WTC11 (cell line): ENCODE results near the gene EID2. TPM values are rescaled to one million over a fixed set of nuclear protein-coding genes. Genes with fewer than 3 reads are reported as not detected.

ENCODE experiments used
- ATAC-seq: fragments of 200-7000 bp; cut with Tn5 transposase; 2 replicates; pipeline ENCODE4 v1.10.0; 2021; ENCODE audit warnings: mild to moderate bottlenecking, moderate library complexity
- CTCF ChIA-PET: fragments of 300-600 bp; sonication (Branson Sonifier 250); formaldehyde crosslinking; loops from one replicate; lab custom pipeline; 2021; ENCODE audit warnings: antibody characterized with exemption; lab: Charles Lee
- POLR2A ChIA-PET: fragments of 350-600 bp; sonication (Branson Sonifier 250); formaldehyde crosslinking; loops from one replicate; lab custom pipeline; 2021; ENCODE audit warnings: antibody characterized with exemption; lab: Charles Lee
- DNase-seq: peaks from one replicate; pipeline ENCODE4 v3.0.0; 2021; ENCODE audit warnings: low spot score
- H3K27ac Mint-ChIP-seq: 2 replicates; pipeline ENCODE4 v1.8.0; 2021; ENCODE audit warnings: mixed read lengths
- H3K27me3 Mint-ChIP-seq: 2 replicates; pipeline ENCODE4 v1.8.0; 2021; ENCODE audit warnings: low read depth, mild to moderate bottlenecking, moderate library complexity, mixed read lengths
- H3K36me3 Mint-ChIP-seq: 2 replicates; pipeline ENCODE4 v1.8.0; 2021; ENCODE audit warnings: mixed read lengths
- H3K4me1 Mint-ChIP-seq: 2 replicates; pipeline ENCODE4 v1.8.0; 2022; ENCODE audit warnings: mixed read lengths
- H3K4me3 Mint-ChIP-seq: 2 replicates; pipeline ENCODE4 v1.8.0; 2021; ENCODE audit warnings: mild to moderate bottlenecking, moderate library complexity, mixed read lengths
- H3K9me3 Mint-ChIP-seq: 2 replicates; pipeline ENCODE4 v1.8.0; 2021; ENCODE audit warnings: mixed read lengths
- CREB1 ChIP-seq: sonication (generic); formaldehyde crosslinking; IDR thresholded peaks from 2 replicates; pipeline ENCODE4 v1.8.0; 2023; ENCODE audit warnings: mild to moderate bottlenecking, missing genetic modification reagents
- CTCF ChIP-seq: fragments of 200-600 bp; IDR thresholded peaks from 2 replicates; pipeline ENCODE4 v1.8.0; 2022; ENCODE audit warnings: antibody characterized with exemption
- ELF4 ChIP-seq: sonication (generic); formaldehyde crosslinking; IDR thresholded peaks from 2 replicates; pipeline ENCODE4 v1.8.1; 2022; ENCODE audit warnings: low read depth, mild to moderate bottlenecking, moderate library complexity, missing genetic modification reagents
- ERG ChIP-seq: fragments of 250-450 bp; sonication (Bioruptor Pico); IDR thresholded peaks from 2 replicates; pipeline ENCODE4 v1.8.0; 2021; ENCODE audit warnings: mild to moderate bottlenecking
- ETV6 ChIP-seq: sonication (generic); formaldehyde crosslinking; IDR thresholded peaks from 2 replicates; pipeline ENCODE4 v1.8.1; 2022; ENCODE audit warnings: mild to moderate bottlenecking, missing genetic modification reagents
- FOXK1 ChIP-seq: sonication (generic); formaldehyde crosslinking; IDR thresholded peaks from 2 replicates; pipeline ENCODE4 v1.8.0; 2022; ENCODE audit warnings: mild to moderate bottlenecking, moderate library complexity, missing genetic modification reagents
- FOXP1 ChIP-seq: sonication (generic); formaldehyde crosslinking; IDR thresholded peaks from 2 replicates; pipeline ENCODE4 v1.8.0; 2022; ENCODE audit warnings: missing genetic modification reagents, mild to moderate bottlenecking, moderate library complexity, borderline replicate concordance
- HMGA2 ChIP-seq: fragments of 250-450 bp; sonication (Bioruptor Pico); IDR thresholded peaks from 2 replicates; pipeline ENCODE4 v1.4.0; 2021; ENCODE audit warnings: mild to moderate bottlenecking, moderate library complexity
- IRF2 ChIP-seq: sonication (generic); formaldehyde crosslinking; IDR thresholded peaks from 2 replicates; pipeline ENCODE4 v1.8.0; 2022; ENCODE audit warnings: low read depth, missing genetic modification reagents, borderline replicate concordance
- JAZF1 ChIP-seq: fragments of 250-450 bp; sonication (Bioruptor Pico); IDR thresholded peaks from 2 replicates; pipeline ENCODE4 v1.9.0; 2021; ENCODE audit warnings: moderate library complexity, mild to moderate bottlenecking, inconsistent platforms
- JUN ChIP-seq: sonication (generic); formaldehyde crosslinking; IDR thresholded peaks from 2 replicates; pipeline ENCODE4 v1.8.0; 2023; ENCODE audit warnings: mild to moderate bottlenecking, missing genetic modification reagents
- NFYB ChIP-seq: sonication (generic); formaldehyde crosslinking; conservative IDR thresholded peaks from 2 replicates; pipeline ENCODE4 v1.8.0; 2022; ENCODE audit warnings: low read depth, missing genetic modification reagents
- OVOL2 ChIP-seq: fragments of 250-450 bp; sonication (Bioruptor Pico); IDR thresholded peaks from 2 replicates; pipeline ENCODE4 v1.9.0; 2021; ENCODE audit warnings: mild to moderate bottlenecking, borderline replicate concordance
- PRRX2 ChIP-seq: fragments of 250-450 bp; sonication (Bioruptor Pico); IDR thresholded peaks from 2 replicates; pipeline ENCODE4 v1.8.0; 2021; ENCODE audit warnings: mild to moderate bottlenecking
- RELA ChIP-seq: sonication (generic); formaldehyde crosslinking; IDR thresholded peaks from 2 replicates; pipeline ENCODE4 v1.8.1; 2022; ENCODE audit warnings: missing genetic modification reagents, mild to moderate bottlenecking, borderline replicate concordance
- SP1 ChIP-seq: sonication (generic); formaldehyde crosslinking; conservative IDR thresholded peaks from 2 replicates; pipeline ENCODE4 v1.8.1; 2022; ENCODE audit warnings: missing genetic modification reagents
- ZNF396 ChIP-seq: fragments of 250-450 bp; sonication (Bioruptor Pico); IDR thresholded peaks from 2 replicates; pipeline ENCODE4 v1.8.0; 2021; ENCODE audit warnings: mild to moderate bottlenecking, moderate library complexity, borderline replicate concordance
- ZNF671 ChIP-seq: fragments of 250-450 bp; sonication (Bioruptor Pico); IDR thresholded peaks from 2 replicates; pipeline ENCODE4 v1.8.0; 2021; ENCODE audit warnings: mild to moderate bottlenecking
- total RNA-seq: library from RNA; stranded (reverse); gene quantifications from 3 replicates; pipeline ENCODE4 v1.2.3, GENCODE V29; 2021
- TF ChIP-seq, protein P1 (sequence below): sonication (generic); formaldehyde crosslinking; IDR thresholded peaks from 2 replicates; pipeline ENCODE4 v1.8.0; 2023; ENCODE audit warnings: missing genetic modification reagents, mild to moderate bottlenecking, borderline replicate concordance
- TF ChIP-seq, protein P2 (sequence below): sonication (generic); formaldehyde crosslinking; IDR thresholded peaks from 2 replicates; pipeline ENCODE4 v1.8.1; 2022; ENCODE audit warnings: mild to moderate bottlenecking, missing genetic modification reagents, moderate library complexity, borderline replicate concordance
- TF ChIP-seq, protein P3 (sequence below): fragments of 250-450 bp; sonication (Bioruptor Pico); IDR thresholded peaks from 2 replicates; pipeline ENCODE4 v1.9.0; 2021; ENCODE audit warnings: moderate library complexity, mild to moderate bottlenecking, inconsistent platforms, borderline replicate concordance
- TF ChIP-seq, protein P4 (sequence below): sonication (generic); formaldehyde crosslinking; IDR thresholded peaks from 2 replicates; pipeline ENCODE4 v1.8.0; 2023; ENCODE audit warnings: missing genetic modification reagents

EID2 gene
- total RNA-seq, 1 experiment from 2014 or later: 21.5 TPM

DNA sequence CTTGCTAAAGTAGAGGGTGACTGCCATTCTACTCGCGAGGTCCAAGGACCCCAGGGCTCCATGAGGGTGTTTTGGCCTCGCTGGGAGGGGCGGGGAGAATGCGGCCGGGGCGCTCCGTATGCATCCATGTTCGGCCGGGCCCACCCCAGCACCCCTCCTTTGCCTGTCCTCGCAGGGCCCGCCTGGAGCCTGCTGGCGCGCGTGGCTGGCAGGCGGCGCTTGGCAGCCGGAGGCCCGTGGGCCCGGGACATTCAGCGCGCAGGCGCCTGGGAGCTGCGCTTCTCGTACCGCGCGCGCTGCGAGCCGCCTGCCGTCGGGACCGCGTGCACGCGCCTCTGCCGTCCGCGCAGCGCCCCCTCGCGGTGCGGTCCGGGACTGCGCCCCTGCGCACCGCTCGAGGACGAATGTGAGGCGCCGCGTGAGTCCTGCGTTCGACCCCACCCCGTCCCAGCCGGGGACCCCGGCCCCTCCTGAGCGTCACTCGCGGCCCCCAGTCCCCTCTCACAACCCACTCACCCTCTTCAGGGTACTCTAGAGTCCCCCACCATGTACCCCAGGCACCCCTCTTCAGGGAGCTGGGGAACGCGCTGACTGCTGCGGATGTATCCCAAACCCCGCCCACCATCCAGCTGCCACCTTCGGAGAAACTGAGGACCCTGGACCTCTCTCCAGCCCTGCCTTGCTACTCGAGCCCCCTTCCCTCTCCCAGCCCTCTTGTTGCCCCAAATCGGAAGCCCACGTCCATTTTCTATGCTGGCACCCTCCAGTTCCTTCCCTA, 37.1 kb downstream of the EID2 start (continued):
- peak; percentile 99 for TF ChIP-seq RELA (CRISPR knock-in tag)
- TF ChIP-seq FOXP1 (CRISPR knock-in tag): peak; percentile 100
- peak; percentile 100 for TF ChIP-seq CTCF
- TF ChIP-seq ZNF396: no peak
- no peak for TF ChIP-seq HMGA2 (CRISPR knock-in tag)
- TF ChIP-seq, protein P1, sequence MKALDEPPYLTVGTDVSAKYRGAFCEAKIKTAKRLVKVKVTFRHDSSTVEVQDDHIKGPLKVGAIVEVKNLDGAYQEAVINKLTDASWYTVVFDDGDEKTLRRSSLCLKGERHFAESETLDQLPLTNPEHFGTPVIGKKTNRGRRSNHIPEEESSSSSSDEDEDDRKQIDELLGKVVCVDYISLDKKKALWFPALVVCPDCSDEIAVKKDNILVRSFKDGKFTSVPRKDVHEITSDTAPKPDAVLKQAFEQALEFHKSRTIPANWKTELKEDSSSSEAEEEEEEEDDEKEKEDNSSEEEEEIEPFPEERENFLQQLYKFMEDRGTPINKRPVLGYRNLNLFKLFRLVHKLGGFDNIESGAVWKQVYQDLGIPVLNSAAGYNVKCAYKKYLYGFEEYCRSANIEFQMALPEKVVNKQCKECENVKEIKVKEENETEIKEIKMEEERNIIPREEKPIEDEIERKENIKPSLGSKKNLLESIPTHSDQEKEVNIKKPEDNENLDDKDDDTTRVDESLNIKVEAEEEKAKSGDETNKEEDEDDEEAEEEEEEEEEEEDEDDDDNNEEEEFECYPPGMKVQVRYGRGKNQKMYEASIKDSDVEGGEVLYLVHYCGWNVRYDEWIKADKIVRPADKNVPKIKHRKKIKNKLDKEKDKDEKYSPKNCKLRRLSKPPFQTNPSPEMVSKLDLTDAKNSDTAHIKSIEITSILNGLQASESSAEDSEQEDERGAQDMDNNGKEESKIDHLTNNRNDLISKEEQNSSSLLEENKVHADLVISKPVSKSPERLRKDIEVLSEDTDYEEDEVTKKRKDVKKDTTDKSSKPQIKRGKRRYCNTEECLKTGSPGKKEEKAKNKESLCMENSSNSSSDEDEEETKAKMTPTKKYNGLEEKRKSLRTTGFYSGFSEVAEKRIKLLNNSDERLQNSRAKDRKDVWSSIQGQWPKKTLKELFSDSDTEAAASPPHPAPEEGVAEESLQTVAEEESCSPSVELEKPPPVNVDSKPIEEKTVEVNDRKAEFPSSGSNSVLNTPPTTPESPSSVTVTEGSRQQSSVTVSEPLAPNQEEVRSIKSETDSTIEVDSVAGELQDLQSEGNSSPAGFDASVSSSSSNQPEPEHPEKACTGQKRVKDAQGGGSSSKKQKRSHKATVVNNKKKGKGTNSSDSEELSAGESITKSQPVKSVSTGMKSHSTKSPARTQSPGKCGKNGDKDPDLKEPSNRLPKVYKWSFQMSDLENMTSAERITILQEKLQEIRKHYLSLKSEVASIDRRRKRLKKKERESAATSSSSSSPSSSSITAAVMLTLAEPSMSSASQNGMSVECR: peak; percentile 99
- peak; percentile 99 for TF ChIP-seq FOXK1 (CRISPR knock-in tag)
- no peak for TF ChIP-seq ERG
- TF ChIP-seq IRF2 (CRISPR knock-in tag): peak; percentile 94
- peak; percentile 99 for TF ChIP-seq ELF4 (CRISPR knock-in tag)
- TF ChIP-seq, protein P2, sequence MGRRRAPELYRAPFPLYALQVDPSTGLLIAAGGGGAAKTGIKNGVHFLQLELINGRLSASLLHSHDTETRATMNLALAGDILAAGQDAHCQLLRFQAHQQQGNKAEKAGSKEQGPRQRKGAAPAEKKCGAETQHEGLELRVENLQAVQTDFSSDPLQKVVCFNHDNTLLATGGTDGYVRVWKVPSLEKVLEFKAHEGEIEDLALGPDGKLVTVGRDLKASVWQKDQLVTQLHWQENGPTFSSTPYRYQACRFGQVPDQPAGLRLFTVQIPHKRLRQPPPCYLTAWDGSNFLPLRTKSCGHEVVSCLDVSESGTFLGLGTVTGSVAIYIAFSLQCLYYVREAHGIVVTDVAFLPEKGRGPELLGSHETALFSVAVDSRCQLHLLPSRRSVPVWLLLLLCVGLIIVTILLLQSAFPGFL (CRISPR knock-in tag): peak; percentile 96
- peak; percentile 69 for TF ChIP-seq NFYB
- TF ChIP-seq JAZF1 (CRISPR knock-in tag): no peak
- peak; percentile 99 for TF ChIP-seq JUN
- no peak for TF ChIP-seq ZNF671 (CRISPR knock-in tag)
- TF ChIP-seq, protein P3, sequence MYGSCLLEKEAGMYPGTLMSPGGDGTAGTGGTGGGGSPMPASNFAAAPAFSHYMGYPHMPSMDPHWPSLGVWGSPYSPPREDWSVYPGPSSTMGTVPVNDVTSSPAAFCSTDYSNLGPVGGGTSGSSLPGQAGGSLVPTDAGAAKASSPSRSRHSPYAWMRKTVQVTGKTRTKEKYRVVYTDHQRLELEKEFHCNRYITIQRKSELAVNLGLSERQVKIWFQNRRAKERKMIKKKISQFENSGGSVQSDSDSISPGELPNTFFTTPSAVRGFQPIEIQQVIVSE: no peak
- peak; percentile 92 for TF ChIP-seq CREB1 (CRISPR knock-in tag)
- TF ChIP-seq, all 79 proteins: peak for 56

GRCh38 chr19:39501340-39501739, 38.6 kb downstream of the EID2 start:
- Mint-ChIP-seq H3K27me3 (peaks cover 82% of the 10 kb centered on the region), H3K9me3 (no peaks in the 10 kb centered on the region), H3K4me1 (peaks cover 20% of the 10 kb centered on the region), H3K36me3 (peaks cover 13% of the 10 kb centered on the region), H3K27ac (no peak overlapping the region), H3K4me3 (no peak overlapping the region)
- ChIA-PET POLR2A (no interaction called here), CTCF (interaction anchor here (1.2 kb wide), 1 partner anchor 14 kb away, joined by 4 read pairs; the partner anchor contains the start of gene SELENOV)
- DNase-seq (no peak), ATAC-seq (no peak)
- TF ChIP-seq ETV6 (no peak), SP1 (CRISPR knock-in tag) (no peak), ZNF396 (no peak), PRRX2 (no peak), CTCF (no peak), OVOL2 (CRISPR knock-in tag) (no peak)
- TF ChIP-seq, protein P4, sequence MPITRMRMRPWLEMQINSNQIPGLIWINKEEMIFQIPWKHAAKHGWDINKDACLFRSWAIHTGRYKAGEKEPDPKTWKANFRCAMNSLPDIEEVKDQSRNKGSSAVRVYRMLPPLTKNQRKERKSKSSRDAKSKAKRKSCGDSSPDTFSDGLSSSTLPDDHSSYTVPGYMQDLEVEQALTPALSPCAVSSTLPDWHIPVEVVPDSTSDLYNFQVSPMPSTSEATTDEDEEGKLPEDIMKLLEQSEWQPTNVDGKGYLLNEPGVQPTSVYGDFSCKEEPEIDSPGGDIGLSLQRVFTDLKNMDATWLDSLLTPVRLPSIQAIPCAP (CRISPR knock-in tag): no peak
